ENCODE data around the gene VIL1. TPM values are rescaled to one million over a fixed set of nuclear protein-coding genes. Genes with fewer than 3 reads are reported as not detected.

Gene VIL1
- polyA plus RNA-seq, 1 donor from 2014 or later = not detected

DNA sequence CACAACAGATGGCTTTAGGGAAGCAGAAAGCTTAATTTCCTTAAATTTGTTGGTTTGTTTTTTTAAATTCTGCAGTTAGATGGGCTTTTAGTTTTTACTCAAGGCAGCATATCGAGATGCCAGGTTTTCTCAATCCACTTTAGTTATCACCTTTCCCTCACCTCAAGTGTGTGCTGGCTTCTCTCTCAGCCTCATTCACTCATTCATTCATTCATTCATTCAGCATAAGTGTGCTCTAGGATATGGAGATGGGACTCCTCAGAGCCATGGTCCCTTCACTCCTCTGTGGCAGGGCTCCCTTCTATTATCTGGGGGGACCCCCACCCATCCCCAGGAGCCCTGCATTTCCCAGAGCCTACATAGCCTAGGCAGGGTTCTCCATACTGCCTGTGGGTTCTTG, 19.0 kb downstream of the VIL1 start:
- Histone ChIP-seq H2AFZ (ENCODE audit: low read depth, low read length) (no peak overlapping the region), H3K9me3 (ENCODE audit: low read length) (no peaks in the 10 kb centered on the region), H3K4me3 (ENCODE audit: low read length) (no peak overlapping the region), H3K36me3 (ENCODE audit: insufficient read depth, low read length) (no peaks in the 10 kb centered on the region), H3K27ac (ENCODE audit: low read length) (no peak overlapping the region), H3K9me2 (ENCODE audit: insufficient read depth, low read length) (no peaks in the 10 kb centered on the region), H3K79me2 (replicated peaks; ENCODE audit: insufficient read depth, low read length) (no peaks in the 10 kb centered on the region), H3K9ac (ENCODE audit: low read length) (no peak overlapping the region), H4K20me1 (ENCODE audit: insufficient read depth) (no peaks in the 10 kb centered on the region), H3K27me3 (ENCODE audit: insufficient read depth, low read depth, low read length) (no peaks in the 10 kb centered on the region), H3F3A (ENCODE audit: insufficient read depth, low read length, poor library complexity, severe bottlenecking) (no peaks in the 10 kb centered on the region), H3K4me2 (ENCODE audit: low read length) (no peak overlapping the region)
- TF ChIP-seq, protein P1, sequence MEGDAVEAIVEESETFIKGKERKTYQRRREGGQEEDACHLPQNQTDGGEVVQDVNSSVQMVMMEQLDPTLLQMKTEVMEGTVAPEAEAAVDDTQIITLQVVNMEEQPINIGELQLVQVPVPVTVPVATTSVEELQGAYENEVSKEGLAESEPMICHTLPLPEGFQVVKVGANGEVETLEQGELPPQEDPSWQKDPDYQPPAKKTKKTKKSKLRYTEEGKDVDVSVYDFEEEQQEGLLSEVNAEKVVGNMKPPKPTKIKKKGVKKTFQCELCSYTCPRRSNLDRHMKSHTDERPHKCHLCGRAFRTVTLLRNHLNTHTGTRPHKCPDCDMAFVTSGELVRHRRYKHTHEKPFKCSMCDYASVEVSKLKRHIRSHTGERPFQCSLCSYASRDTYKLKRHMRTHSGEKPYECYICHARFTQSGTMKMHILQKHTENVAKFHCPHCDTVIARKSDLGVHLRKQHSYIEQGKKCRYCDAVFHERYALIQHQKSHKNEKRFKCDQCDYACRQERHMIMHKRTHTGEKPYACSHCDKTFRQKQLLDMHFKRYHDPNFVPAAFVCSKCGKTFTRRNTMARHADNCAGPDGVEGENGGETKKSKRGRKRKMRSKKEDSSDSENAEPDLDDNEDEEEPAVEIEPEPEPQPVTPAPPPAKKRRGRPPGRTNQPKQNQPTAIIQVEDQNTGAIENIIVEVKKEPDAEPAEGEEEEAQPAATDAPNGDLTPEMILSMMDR (IDR thresholded peaks at IDR 0.05; ENCODE audit: poor library complexity, severe bottlenecking) = no peak
- TF ChIP-seq RAD21 (conservative IDR thresholded peaks at IDR 0.05) (no peak), TAF1 (IDR thresholded peaks at IDR 0.05; ENCODE audit: low read depth) (no peak), POLR2AphosphoS5 (IDR thresholded peaks at IDR 0.05) (no peak), SMC3 (conservative IDR thresholded peaks at IDR 0.05; ENCODE audit: poor library complexity) (no peak), EP300 (conservative IDR thresholded peaks at IDR 0.05; ENCODE audit: poor library complexity, severe bottlenecking) (no peak), EZH2 (IDR thresholded peaks at IDR 0.05; ENCODE audit: borderline replicate concordance, insufficient read depth, low read length, poor library complexity, severe bottlenecking) (no peak), MXI1 (conservative IDR thresholded peaks at IDR 0.05; ENCODE audit: poor library complexity, severe bottlenecking) (no peak)
- TF ChIP-seq, protein P2, sequence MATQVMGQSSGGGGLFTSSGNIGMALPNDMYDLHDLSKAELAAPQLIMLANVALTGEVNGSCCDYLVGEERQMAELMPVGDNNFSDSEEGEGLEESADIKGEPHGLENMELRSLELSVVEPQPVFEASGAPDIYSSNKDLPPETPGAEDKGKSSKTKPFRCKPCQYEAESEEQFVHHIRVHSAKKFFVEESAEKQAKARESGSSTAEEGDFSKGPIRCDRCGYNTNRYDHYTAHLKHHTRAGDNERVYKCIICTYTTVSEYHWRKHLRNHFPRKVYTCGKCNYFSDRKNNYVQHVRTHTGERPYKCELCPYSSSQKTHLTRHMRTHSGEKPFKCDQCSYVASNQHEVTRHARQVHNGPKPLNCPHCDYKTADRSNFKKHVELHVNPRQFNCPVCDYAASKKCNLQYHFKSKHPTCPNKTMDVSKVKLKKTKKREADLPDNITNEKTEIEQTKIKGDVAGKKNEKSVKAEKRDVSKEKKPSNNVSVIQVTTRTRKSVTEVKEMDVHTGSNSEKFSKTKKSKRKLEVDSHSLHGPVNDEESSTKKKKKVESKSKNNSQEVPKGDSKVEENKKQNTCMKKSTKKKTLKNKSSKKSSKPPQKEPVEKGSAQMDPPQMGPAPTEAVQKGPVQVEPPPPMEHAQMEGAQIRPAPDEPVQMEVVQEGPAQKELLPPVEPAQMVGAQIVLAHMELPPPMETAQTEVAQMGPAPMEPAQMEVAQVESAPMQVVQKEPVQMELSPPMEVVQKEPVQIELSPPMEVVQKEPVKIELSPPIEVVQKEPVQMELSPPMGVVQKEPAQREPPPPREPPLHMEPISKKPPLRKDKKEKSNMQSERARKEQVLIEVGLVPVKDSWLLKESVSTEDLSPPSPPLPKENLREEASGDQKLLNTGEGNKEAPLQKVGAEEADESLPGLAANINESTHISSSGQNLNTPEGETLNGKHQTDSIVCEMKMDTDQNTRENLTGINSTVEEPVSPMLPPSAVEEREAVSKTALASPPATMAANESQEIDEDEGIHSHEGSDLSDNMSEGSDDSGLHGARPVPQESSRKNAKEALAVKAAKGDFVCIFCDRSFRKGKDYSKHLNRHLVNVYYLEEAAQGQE (IDR thresholded peaks at IDR 0.05; ENCODE audit: borderline replicate concordance) = no peak

DNA sequence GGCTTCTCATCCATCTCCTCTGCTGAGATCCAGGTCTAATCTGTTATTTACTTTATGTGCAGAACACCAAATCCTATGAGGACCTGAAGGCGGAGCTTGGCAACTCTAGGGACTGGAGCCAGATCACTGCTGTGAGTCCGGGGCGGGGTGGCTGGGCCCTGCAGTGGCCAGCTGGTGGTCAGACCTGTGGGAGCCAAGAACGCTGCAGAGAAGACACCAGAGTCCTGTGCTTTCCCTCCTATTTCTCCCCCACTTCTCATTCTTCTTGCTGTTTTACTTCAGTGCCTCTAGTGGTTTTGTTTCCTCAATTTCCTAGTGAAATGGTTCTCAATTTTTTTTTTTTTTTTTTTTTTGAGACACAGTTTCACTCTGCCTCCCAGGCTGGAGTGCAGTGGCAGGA, 19.7 kb downstream of the VIL1 start:
- H3K79me2 ChIP-seq (replicated peaks; ENCODE audit: insufficient read depth, low read length) = no peaks in the 10 kb centered on the region
- no peak overlapping the region for H3K4me3 ChIP-seq (ENCODE audit: low read length)
- H3K27me3 ChIP-seq (ENCODE audit: insufficient read depth, low read depth, low read length) = no peaks in the 10 kb centered on the region
- no peak overlapping the region for H3K9ac ChIP-seq (ENCODE audit: low read length)
- H2AFZ ChIP-seq (ENCODE audit: low read depth, low read length) = no peak overlapping the region
- no peak overlapping the region for H3K4me2 ChIP-seq (ENCODE audit: low read length)
- H4K20me1 ChIP-seq (ENCODE audit: insufficient read depth) = no peaks in the 10 kb centered on the region
- no peak overlapping the region for H3K27ac ChIP-seq (ENCODE audit: low read length)
- no peaks in the 10 kb centered on the region for H3F3A ChIP-seq (ENCODE audit: insufficient read depth, low read length, poor library complexity, severe bottlenecking)
- H3K36me3 ChIP-seq (ENCODE audit: insufficient read depth, low read length) = no peaks in the 10 kb centered on the region
- no peak for TF ChIP-seq MXI1 (conservative IDR thresholded peaks at IDR 0.05; ENCODE audit: poor library complexity, severe bottlenecking)
- no peak for TF ChIP-seq EZH2 (IDR thresholded peaks at IDR 0.05; ENCODE audit: borderline replicate concordance, insufficient read depth, low read length, poor library complexity, severe bottlenecking)
- no peak for TF ChIP-seq EP300 (conservative IDR thresholded peaks at IDR 0.05; ENCODE audit: poor library complexity, severe bottlenecking)
- no peak for TF ChIP-seq SMC3 (conservative IDR thresholded peaks at IDR 0.05; ENCODE audit: poor library complexity)
- TF ChIP-seq, protein P2 (IDR thresholded peaks at IDR 0.05; ENCODE audit: borderline replicate concordance) = no peak
- TF ChIP-seq RAD21 (conservative IDR thresholded peaks at IDR 0.05) = no peak
- TF ChIP-seq, protein P1 (IDR thresholded peaks at IDR 0.05; ENCODE audit: poor library complexity, severe bottlenecking) = no peak
- no peak for TF ChIP-seq TAF1 (IDR thresholded peaks at IDR 0.05; ENCODE audit: low read depth)
- TF ChIP-seq POLR2AphosphoS5 (IDR thresholded peaks at IDR 0.05) = no peak
- H3K9me2 ChIP-seq (ENCODE audit: insufficient read depth, low read length) = no peaks in the 10 kb centered on the region
- H3K9me3 ChIP-seq (ENCODE audit: low read length) = no peaks in the 10 kb centered on the region
